Daoy (cell line): Measurements from ENCODE around the gene BUD31. TPM values are rescaled to one million over a fixed set of nuclear protein-coding genes. Genes with fewer than 3 reads are reported as not detected.
A peak's percentile ranks its signal among the peaks of the same experiment; 100 is the strongest.

Experiments used
- DNase-seq: peaks from one replicate; pipeline ENCODE4 v3.0.0-alpha.2; 2015; ENCODE audit warnings: low read depth
- total RNA-seq: library from RNA; depleted of rRNA; stranded (reverse); fragments of >200 nt; shearing (Covaris generic); gene quantifications from 2 replicates; pipeline ENCODE4 v1.2.3, GENCODE V29; 2014

BUD31 gene
- total RNA-seq, 1 experiment from 2014 or later, result 374 TPM

DNA sequence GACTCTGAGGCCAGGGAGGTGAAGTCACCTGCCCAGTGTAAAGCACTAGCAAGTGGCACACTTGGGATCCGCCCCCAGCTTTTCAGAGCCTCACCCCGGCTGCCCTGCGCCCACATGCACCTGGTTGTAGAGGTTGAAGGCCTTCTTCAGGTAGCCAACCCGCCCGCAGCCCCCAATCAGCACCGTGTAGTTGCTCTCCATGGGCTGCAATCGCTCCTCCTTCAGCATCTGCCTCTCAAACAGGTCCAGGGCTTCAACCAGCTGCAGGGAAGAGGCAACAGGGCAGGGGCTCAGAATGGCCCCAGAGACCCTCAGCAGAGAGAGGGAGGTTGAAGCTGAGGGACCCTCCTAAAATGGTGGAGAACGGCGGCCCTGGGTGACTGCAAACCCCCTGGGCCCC, 24.4 kb downstream of the BUD31 start:
- no peak for DNase-seq

DNA sequence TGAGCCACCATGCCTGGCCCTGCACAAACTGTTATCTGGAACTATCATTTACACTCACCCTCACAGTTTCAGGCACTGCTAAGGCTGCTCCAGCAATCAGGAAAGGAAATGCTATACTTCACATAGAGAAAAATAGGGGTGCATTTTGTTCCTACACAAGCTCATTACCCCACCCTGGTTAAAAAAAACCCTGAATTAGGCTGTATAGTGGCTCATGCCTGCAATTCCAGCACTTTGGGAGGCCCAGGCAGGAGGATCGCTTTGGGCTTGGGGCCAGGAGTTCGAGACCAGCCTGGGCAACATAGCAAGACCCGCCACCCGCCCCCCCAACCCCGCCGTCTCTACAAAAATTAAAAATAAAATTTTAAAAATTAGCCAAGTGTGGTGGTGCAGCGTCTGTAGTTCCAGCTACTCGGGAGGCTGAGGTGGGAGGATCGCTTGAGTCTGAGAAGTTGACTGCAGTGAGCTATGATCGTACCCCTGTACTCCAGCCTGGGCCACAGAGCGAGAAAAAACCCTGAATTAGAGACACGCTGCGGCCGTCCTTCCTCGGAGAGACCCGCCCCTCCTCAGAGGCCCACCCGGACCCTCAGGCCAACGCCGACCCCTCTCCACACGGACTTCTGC, 29.3 kb downstream of the BUD31 start:
- no peak for DNase-seq

DNA sequence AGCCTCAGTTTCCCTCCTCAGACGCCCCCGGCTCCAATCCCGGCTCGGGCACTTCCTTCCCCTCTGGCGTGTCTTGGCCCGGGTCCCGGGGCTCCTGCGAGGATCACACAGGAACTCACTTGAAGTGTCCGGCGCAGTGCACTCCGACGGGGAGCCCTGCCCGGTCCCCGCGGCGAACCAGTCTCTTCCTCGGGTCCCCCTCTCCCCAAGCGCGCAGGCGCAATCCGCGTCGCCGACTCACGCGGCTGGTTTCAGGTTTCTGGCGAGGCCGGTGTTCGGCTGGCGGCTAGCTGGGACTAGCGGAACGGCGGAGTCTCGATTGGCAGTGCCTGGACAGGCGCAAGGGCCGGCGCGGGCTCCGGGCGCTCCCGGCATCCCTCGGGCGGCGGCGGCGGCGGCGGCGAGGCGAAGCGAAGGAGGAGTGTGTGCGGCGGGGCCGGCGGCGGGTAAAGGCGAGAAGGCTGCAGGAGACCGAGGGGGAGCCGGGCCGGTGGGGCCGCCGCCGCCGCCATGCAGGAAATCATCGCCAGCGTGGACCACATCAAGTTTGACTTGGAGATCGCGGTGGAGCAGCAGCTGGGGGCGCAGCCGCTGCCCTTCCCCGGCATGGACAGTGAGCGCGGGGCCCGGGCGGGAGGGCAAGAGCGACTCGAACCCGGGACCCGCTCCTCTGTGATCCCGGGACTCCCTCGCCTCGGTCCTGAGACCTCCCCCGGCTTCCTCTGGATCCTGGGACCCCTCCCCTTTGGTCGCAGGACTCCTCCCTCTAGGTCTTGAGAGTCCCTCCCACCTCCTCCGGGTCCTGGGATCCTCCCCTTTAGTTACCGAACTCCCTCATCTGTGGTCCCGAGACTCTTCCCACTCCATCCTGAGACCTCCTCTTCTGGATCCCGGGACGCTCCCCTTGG, 30.1 kb downstream of the BUD31 start, which contains the start of the genes CPSF4 and PTCD1:
Gene CPSF4, plus strand, starts transcription at position 371 of the 908 bp plus-strand sequence. Its CDS starts 140 bp downstream, at position 511.
Gene PTCD1, minus strand, starts transcription at position 226 of the 908 bp plus-strand sequence. CDS start 3,556 bp downstream, outside the sequence.
- DNase-seq, result peak; percentile 100

DNA sequence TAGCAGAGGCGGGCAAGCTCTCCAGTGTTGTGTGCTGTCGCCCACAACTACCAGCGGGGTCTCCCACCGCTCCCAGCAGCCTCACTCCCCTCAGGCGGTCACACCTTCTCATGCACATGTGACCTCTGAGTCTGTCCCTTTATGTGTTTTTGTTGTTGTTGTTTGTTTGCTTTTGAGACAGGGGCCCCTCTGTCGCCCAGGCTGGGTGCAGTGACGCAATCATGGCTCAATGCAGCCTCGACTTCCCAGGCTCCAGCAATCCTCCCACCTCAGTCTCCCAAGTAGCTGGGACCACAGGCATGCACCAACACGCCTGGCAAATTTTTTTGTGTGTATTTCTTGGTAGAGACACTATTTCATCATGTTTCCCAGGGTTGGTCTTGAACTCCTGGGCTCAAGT, 31.4 kb downstream of the BUD31 start:
- no peak for DNase-seq

DNA sequence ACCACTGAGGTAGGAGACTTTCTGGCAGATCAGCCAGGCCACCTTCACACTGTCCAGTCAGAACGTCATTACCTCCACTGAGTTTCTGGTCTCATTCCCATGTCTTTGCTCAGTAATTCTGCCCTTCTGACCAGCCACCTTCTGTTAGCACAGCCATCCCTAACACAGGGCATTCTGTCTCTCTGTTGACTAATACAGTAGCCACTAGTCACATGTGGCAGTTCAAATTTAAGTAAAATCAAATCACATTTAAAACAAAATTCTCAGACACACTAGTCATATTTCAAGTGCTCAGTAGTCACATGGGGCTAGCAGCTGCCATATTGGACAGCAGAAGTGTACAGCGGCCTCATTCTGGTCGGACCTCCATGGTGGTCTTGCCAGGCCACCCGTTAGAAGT, 37.3 kb downstream of the BUD31 start:
- DNase-seq, result no peak

DNA sequence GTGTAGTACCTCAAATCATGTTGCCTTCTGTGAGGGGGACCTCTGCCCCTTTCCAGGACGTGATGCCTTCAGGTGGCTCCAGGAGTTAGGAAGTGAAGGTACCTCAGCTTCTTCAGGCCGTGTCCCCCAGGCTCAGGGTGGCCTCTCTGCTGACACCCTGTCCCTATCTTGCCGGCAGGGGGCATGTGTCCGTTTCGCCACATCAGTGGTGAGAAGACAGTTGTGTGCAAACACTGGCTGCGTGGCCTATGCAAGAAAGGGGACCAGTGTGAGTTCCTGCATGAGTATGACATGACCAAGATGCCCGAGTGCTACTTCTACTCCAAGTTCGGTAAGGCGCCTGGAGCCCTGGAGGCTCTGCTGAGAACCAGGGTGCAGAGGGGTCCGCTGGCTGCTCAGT, 39.2 kb downstream of the BUD31 start:
- DNase-seq, result peak; percentile 58

DNA sequence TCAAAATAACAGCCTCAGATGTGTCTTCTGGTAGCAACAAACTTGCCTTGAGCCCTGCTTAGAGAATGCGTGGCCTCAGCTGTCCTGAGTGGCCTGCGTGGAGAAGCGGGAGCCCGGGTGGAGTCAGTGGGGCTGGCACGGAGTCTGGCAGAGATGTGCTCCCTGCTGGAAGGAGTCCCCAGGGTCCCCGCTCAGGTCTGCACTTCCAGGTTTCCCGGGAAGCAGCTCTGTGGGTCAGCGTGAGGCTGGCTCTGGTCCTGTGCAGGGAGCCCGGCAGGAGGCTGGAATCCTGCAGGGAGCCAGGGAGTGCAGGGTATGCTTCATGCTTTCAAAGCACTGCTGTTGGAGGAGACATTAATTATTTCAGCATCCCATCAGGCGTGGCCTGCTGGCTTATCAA, 40.1 kb downstream of the BUD31 start:
- no peak for DNase-seq

DNA sequence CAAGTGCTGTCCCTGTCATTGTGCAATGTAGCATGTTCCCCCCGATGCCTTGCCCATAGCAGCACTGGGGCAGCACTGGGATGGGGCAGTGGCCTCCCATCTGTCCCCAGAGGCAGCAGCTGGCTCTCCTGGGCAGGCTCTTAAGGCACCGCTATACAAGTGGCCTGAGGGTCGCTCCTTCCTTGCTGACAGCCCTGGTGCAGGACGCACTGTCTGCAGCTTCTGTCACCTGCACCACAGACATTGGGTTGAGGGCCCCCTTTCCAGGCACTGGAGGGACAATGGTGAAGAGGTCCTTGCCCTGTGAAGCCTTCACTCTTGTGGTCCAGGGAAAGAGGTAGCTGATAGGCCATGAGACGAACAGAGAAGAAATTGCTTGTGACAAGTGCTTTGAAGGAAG, 40.6 kb downstream of the BUD31 start:
- DNase-seq, result no peak

DNA sequence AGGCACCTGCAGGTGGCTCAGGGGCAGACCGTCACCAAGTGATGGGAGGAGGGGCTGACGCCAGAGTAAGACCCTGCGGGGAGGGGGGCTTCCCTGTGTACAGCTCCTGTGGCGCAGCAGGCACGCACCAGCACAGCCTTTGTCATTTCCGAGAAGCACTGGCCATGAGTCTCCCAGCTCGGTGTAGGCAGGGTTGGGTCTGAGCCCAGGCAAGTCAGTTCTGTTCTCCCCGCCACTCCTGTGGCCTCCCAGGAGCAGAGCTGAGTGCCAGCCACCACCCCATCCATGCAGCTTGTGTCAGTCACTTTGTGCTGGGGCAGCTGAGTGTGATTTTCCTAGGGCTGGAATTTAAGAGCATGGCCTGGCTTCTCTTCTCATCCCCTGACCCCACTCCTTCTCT, 43.2 kb downstream of the BUD31 start:
- no peak for DNase-seq

DNA sequence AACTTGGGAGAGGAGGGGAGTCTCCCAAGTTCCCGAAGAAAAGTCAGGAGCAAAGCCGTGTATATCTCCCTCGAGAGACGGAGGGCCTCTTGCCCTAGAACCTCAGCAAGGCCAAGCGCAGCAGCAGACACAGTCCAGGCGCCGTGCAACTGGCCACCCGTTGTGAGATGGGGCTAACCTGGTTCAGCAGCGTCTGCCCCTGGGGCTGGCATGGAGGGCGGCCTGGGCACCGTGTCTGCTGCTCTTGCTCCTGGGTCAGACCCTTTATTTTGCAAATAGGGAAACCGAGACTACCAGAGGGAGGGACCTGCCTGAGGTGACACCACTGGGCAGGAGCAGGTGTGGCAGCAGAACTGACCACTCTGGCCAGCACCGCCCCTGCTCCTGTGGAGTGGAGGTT, 43.8 kb downstream of the BUD31 start:
- DNase-seq, result no peak

DNA sequence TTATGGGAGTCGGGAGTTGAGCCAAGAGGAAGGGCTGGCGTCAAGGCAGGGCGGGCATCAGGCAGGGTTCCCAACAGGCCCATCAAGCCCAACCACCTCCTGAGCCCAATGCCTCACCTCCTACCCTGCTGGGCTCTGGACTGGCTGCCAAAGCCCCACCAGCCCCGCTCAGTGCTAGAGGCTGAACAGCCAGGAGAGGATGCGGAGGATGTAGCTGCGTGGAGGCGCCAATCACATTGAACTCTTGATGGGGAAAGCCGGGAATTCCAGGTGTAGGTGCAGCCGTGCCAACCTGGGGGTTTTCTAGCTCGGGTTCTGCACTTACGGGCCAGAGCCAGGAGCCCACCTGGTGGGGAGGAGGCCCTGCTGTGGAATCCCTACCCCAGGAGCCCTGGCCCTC, 44.3 kb downstream of the BUD31 start:
- no peak for DNase-seq

DNA sequence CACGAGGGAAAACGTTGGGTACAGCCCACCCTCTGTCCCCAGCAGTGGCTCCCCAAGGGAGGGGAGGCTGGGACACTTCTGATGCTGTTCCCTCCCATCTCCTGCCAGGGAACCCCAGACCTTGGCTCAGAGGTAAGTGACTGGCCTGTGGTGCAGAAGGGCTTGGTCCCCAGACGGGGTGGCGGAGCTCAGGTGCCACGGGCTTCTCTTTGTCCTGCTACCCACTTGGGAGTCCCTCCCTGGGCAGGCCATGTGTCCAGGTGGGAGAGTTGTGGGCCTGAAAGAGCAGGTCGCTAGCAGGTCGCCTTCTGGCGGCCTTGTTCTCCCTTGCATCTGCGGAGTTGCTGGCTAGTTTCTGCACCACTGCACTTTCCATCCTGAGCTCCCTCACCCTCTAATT, 47.1 kb downstream of the BUD31 start:
- no peak for DNase-seq

DNA sequence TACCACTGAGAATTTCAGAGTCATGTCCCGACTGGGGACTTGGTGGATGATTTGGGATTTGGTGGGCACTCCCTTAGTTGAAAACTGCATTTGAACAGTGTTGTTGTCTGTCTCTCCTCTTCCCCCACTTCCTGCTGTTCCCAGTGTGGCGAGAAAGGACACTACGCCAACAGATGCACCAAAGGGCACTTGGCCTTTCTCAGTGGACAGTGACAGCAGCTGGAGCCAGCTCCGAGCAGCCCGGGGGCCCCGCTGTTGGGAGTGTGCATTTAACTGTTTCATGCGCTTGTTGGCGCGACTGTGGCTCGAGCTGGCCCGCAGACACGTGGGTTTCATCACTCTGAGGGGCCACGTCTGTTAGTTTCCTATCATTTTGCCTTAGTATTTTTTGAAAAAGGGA, 47.5 kb downstream of the BUD31 start:
- no peak for DNase-seq

DNA sequence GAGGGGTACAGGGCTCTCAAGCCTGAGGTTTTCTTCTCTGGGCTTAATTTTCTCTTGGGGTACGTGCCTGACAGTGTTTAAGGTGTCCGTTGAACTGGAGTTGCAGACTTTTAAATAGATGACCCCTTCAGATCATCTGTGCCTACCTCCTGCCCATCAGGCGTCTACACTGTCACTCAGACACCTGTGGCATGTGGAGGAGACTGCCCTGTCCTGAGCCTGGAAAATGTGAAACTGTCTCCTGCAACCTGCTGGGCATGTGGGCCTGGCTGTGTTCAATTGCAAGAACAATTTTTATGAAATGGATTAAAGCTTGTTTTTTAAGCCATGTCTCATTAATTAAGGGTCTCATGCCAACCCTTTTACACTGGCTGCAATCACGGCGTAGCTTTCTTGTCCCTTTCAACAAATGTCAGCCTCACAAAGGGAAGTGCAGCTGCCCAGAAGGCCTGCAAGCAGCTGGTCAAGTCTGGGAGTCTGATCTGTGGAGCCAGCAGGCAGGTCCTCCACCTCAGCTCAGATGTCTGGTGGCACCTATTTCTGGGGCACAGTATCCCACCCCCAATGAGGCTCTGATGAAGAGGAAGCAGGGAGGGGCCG, 48.4 kb downstream of the BUD31 start:
- DNase-seq, result no peak

DNA sequence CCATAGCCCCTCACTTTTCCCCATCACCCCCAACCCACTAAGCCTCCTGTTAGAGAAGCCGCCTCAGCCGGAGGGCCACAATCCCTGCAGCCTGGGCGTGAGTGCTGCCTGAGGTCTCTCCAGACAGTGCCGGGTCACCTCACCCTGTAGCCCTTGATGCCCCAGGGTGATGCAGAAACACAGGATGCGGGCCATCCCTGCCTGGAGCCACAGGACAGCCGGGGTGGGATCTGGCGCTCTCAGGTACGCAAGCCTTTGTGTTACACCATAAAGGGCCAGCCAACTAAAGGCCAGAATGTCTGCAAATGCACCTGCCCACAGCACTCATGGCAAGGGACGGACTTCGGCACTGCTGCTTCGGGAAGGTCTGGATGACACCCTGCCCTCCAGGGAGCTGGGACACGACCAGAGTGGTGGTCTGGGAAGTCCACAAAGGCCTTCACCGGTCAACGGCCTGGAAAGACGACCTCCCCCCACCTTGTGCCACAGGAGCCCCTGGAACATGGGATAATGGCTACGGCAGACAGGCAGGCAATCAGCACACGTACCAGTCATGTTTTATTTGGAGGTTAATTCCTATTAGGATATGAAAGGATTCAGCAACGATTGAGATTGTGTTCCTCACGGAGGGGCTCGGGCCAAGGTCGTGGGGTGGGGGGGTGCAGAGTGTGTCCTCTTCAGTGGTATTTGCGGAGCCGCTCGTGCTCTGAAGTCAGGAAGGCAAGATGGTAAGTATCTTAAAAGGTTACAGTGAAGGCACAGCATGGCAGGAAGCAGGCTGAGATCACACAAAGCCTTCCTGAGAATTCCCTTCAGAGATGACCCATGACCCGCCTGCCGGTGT, 49.1 kb downstream of the BUD31 start:
- DNase-seq, result no peak

DNA sequence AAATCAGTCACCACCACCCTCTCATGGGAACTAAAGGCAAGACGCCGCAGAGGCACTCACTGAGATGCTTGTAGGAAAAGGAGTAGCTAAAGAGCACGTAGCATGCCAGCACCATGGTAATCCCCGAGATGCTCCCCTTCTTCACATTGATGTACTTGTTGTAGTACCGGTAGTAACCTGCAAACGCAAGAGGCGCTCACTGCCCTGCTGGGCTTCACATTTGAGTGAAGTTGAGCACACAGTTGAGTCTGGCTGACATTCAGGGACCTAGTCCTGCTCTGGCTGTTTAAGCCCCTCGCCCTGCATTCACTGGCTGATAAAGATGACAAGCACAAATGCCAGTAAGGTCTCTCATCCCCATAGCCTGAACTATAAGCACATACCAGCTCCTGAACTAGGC, 50.3 kb downstream of the BUD31 start:
- no peak for DNase-seq

DNA sequence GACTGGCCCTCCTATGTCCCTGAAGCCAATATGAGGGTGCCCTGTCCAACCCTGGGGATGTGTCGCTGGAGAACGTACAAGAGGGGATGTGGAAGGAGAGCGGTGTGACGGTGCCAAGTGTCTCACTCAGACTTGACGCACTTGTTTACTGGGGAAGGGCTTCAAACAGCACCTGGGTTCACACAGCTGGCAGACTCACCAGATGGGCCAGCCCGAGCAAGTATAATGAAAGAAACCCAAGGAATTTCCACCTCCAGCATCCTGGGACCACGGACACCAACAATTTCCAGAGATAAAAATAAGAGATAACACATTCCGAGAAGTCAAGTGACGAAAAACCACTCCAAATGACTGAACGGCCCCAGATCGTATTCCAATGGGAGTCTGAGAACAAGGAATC, 51.9 kb downstream of the BUD31 start:
- no peak for DNase-seq

DNA sequence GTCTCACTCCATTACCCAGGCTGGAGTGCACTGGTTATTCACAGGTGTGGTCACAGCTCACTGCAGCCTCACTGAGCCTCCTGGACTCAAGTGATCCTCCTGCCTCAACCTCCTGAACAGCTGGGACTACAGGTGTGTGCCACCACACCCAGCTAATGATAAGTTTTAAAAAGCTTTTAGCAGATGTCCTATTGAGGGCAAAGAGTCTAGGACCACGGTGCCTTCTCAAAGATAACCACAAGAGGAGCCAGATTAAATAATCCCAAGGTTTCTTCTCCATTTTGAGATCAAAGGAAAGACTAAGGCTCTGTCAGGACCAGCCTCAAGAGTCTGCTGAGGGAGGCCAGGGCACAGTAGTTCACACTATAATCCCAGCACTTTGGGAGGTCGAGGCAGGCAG, 52.5 kb downstream of the BUD31 start:
- no peak for DNase-seq

DNA sequence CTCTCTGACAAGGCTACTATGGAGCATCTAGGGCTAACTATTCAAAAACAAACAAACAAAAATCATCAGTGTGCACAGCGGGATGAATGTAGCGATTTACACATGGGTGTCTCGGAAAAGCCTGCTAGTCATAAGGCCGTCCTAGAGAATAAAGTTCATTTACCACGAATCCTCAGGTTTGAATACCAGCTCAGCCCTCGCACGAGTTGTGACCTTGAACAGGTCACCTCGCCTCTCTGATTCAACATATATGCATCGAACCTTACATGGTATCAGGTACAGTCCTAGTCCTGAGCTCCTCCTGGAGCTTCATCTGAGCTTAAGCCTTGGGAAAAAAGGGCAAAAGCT, 56.6 kb downstream of the BUD31 start:
- no peak for DNase-seq

DNA sequence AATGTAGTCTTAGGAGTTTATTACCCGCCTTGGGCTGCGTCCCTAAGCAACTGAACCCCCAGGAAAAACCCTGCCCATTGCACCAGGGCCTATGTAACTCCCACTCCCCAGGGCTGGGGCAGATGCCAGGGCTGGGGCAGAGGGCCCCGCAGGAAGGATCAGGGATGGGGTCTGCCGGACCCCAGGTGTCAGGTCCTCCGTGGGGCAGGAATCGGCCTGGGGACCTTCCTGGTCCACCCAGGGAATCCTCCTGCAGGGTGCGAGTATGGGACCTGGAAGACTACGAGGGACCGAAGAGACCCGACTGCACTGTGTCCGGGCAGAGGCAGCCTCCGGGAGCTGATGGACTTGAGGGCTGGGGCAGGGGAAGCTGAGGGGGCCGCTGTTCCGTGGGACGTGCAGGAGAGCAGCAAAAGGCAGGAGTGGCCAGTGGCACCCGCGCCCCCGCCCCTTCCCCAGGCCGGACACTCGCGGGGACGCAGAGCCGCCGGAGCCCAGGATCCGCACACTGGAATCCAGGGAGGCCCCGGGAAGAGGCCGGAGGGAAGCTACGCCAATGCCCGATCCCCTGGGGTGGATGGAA, 59.7 kb downstream of the BUD31 start:
- no peak for DNase-seq
